Mucosa of rectum (tissue), 2 donors: ENCODE measurements around the gene LMF2.
A peak's percentile ranks its signal among the peaks of the same experiment; 100 is the strongest.
"Not testable (repeated sequence)": the region's sequence is repeated elsewhere in the genome, so short reads cannot be mapped to it uniquely, and the experiment has no call there.

Source experiments
- H3K27ac ChIP-seq, 2 donors: one replicate each; pipeline ENCODE4 v1.7.0; 2013; ENCODE audit warnings: inconsistent platforms in 2 of 2, low read depth in 2 of 2, low read length in 2 of 2
- H3K27me3 ChIP-seq, 2 donors: one replicate each; pipeline ENCODE4 v1.7.0; 2013; ENCODE audit warnings: low read length in 2 of 2; ENCODE audit not compliant: control insufficient read depth in 2 of 2, insufficient read depth in 2 of 2
- H3K36me3 ChIP-seq, 2 donors: one replicate each; pipeline ENCODE4 v1.7.0; 2013; ENCODE audit warnings: low read length in 2 of 2; ENCODE audit not compliant: control insufficient read depth in 2 of 2, insufficient read depth in 2 of 2
- H3K4me1 ChIP-seq, 2 donors: one replicate each; pipeline ENCODE4 v1.7.0; 2013; ENCODE audit warnings: low read length in 2 of 2, mild to moderate bottlenecking in 1 of 2; ENCODE audit not compliant: control insufficient read depth in 2 of 2, insufficient read depth in 2 of 2
- H3K4me3 ChIP-seq, 2 donors: one replicate each; pipeline ENCODE4 v1.7.0; 2013; ENCODE audit warnings: low read length in 2 of 2
- H3K9ac ChIP-seq, 2 donors: one replicate each; pipeline ENCODE4 v1.7.0; 2013; ENCODE audit warnings: low read length in 2 of 2, low read depth in 1 of 2, mild to moderate bottlenecking in 1 of 2
- H3K9me3 ChIP-seq, 2 donors: one replicate each; pipeline ENCODE4 v1.7.0; 2013; ENCODE audit warnings: low read length in 2 of 2; ENCODE audit not compliant: control insufficient read depth in 2 of 2
- donor health status: healthy.
- donor health status: Normal muscosa, but diverticular disease.

LMF2 gene

DNA sequence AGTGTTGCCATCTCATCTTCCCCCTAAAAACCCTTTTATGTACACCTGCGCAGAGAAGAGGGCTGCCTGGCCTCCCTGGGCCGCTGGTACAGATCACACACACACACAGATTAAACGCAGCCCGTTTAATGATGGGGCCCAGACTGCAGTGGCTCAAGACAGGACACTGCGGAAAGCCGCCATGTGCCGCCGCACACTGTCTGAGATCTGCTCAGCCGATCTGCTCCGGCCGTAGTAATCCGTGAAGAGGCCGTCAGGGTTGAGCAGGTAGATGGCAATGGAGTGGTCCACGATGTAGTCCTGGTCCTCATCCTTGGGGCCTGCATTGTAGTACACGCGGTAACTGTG, 15.9 kb upstream of the LMF2 start:
- Histone ChIP-seq H3K4me1 (peaks cover 28 to 31% of the 10 kb centered on the region in 2 donors), H3K27ac (no peak overlapping the region), H3K36me3 (peaks cover 32 to 43% of the 10 kb centered on the region in 2 donors), H3K4me3 (peak overlapping the region; percentile 22 to 81), H3K9me3 (no peaks in the 10 kb centered on the region), H3K27me3 (no peaks in the 10 kb centered on the region), H3K9ac (no peak overlapping the region)

- Histone ChIP-seq H3K9me3 (no peaks in the 10 kb centered on the region), H3K36me3 (peaks cover 36 to 45% of the 10 kb centered on the region in 2 donors), H3K27ac (no peak overlapping the region), H3K27me3 (no peaks in the 10 kb centered on the region), H3K9ac (no peak overlapping the region), H3K4me3 (no peak overlapping the region), H3K4me1 (peaks cover 28 to 31% of the 10 kb centered on the region in 2 donors)
These were observed 15.4 kb upstream of the LMF2 start for GRCh38 chr22:50522806-50523438.

GRCh38 chr22:50522208-50522805, 14.8 kb upstream of the LMF2 start:
- H3K9ac ChIP-seq: no peak overlapping the region
- peaks cover 42 to 48% of the 10 kb centered on the region in 2 donors for H3K36me3 ChIP-seq
- no peaks in the 10 kb centered on the region for H3K27me3 ChIP-seq
- H3K4me1 ChIP-seq: peaks cover 26 to 30% of the 10 kb centered on the region in 2 donors
- H3K9me3 ChIP-seq: no peaks in the 10 kb centered on the region
- no peak overlapping the region for H3K4me3 ChIP-seq
- H3K27ac ChIP-seq: no peak overlapping the region

GRCh38 chr22:50521710-50522109, 14.2 kb upstream of the LMF2 start:
- Histone ChIP-seq H3K9me3 (no peaks in the 10 kb centered on the region), H3K36me3 (peaks cover 46 to 52% of the 10 kb centered on the region in 2 donors), H3K27ac (no peak overlapping the region)

GRCh38 chr22:50520826-50521453, 13.4 kb upstream of the LMF2 start:
- Histone ChIP-seq H3K36me3 (peaks cover 52 to 56% of the 10 kb centered on the region in 2 donors), H3K4me3 (no peak overlapping the region), H3K27ac (no peak overlapping the region), H3K27me3 (no peaks in the 10 kb centered on the region), H3K9ac (no peak overlapping the region), H3K4me1 (peaks cover 17 to 21% of the 10 kb centered on the region in 2 donors), H3K9me3 (no peaks in the 10 kb centered on the region)

More at GRCh38 chr22:50521710-50522109, 14.2 kb upstream of the LMF2 start:
- no peak overlapping the region for H3K9ac ChIP-seq
- peaks cover 23 to 24% of the 10 kb centered on the region in 2 donors for H3K4me1 ChIP-seq
- H3K4me3 ChIP-seq: no peak overlapping the region
- H3K27me3 ChIP-seq: no peaks in the 10 kb centered on the region

DNA sequence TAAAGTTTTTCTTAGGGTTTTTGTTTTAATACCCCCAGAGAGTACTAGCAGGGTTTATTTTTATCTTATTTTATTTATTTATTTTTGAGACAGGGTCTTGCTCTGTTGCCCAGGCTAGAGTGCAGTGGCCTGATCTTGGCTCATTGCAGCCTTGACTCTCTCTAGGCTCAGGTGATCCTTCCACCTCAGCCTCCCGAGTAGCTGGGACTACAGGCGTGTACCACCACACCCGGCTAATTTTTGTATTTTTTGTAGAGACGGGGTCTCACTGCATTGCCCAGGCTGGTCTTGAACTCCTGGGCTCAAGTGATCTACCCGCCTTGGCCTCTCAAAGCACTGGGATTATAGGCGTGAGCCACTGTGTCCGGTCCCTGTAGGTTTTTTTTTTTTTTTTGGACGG, 12.7 kb upstream of the LMF2 start:
- H3K9ac ChIP-seq, H3K9me3 ChIP-seq, H3K4me3 ChIP-seq, H3K27me3 ChIP-seq, H3K27ac ChIP-seq: not testable (repeated sequence)
- H3K36me3 ChIP-seq: peaks cover 52 to 56% of the 10 kb centered on the region in 2 donors
- peaks cover 17 to 21% of the 10 kb centered on the region in 2 donors for H3K4me1 ChIP-seq

DNA sequence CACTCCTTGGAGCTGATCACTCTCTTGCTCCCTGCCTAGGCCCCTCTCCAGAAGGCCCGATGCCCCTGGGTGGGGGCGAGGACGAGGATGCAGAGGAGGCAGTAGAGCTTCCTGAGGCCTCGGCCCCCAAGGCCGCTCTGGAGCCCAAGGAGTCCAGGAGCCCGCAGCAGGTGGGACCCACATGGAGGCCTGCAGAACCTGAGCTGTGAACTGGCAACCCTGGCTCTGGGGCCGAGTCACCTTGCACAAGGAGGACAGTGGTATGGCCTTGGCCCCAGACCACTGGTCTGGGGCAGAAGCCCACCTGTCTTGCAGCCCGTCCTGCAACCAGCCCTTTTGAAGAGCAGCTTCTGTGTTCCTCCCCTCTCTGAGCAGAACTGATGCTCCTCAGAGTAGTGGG, 11.6 kb upstream of the LMF2 start:
- H3K36me3 ChIP-seq: peaks cover 52 to 61% of the 10 kb centered on the region in 2 donors

DNA sequence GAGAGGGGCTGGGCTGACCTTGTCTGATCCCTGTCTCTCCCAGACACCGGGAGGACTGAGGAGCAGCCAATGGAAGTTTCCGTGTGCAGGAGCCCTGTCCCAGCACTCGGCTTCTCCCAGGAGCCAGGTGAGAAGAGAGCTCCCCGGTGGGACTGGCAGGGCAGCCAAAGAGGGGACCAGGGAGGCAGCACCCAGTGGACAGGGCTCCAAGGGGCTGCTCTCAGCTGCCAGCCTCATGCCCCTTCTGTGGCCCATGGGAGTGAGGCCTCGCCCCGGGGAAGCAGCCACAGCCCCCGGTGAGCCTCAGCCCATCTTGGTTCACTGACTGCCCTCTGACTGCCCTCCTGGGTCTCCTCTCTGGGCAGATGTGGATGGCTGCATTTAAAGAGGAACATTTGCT, 11.1 kb upstream of the LMF2 start:
- Histone ChIP-seq H3K4me1 (peaks cover 5 to 10% of the 10 kb centered on the region in 2 donors), H3K9ac (no peak overlapping the region), H3K9me3 (no peaks in the 10 kb centered on the region), H3K4me3 (no peak overlapping the region), H3K27me3 (no peaks in the 10 kb centered on the region), H3K27ac (no peak overlapping the region), H3K36me3 (peaks cover 50 to 58% of the 10 kb centered on the region in 2 donors)

More for the DNA sequence above, 11.6 kb upstream of the LMF2 start:
- H3K9me3 ChIP-seq: no peaks in the 10 kb centered on the region
- no peak overlapping the region for H3K27ac ChIP-seq
- H3K9ac ChIP-seq: no peak overlapping the region
- H3K27me3 ChIP-seq: no peaks in the 10 kb centered on the region
- peaks cover 10 to 15% of the 10 kb centered on the region in 2 donors for H3K4me1 ChIP-seq
- no peak overlapping the region for H3K4me3 ChIP-seq

DNA sequence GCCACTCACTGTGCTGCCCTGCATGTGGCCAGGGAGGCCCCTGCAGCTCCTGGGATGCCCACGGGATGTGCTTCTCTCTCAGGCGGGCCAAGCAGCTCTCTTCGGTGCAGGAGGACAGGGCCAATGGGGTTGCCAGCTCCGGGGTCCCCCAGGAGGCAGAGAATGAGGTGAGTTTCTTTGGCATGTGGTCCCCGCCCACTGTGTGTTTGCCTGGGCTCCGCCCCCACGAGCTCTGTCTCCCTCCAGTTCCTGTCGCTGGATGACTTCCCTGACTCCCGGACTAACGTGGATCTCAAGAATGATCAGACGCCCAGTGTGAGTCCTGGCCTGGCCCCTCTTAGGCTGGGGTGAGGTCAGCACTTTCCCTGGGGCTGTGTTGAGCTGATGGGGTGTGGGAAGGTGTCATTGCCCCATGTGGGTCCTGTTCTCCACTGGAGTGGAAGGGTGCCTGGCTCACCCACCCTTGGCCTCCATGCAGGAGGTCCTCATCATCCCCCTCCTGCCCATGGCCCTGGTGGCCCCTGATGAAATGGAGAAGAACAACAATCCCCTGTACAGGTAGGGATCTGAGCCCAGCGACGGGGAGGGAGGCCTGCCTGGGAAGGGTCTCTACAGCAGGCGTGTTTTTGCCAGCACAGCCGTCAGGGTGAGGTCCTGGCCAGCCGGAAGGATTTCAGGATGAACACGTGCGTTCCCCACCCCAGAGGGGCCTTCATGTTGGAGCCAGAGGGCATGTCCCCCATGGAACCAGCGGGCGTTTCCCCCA, 10.2 kb upstream of the LMF2 start:
- no peak overlapping the region for H3K27ac ChIP-seq
- no peaks in the 10 kb centered on the region for H3K27me3 ChIP-seq
- H3K9me3 ChIP-seq: no peaks in the 10 kb centered on the region
- H3K36me3 ChIP-seq: peaks cover 43 to 49% of the 10 kb centered on the region in 2 donors
- no peak overlapping the region for H3K4me3 ChIP-seq
- peaks cover 0 to under 1% of the 10 kb centered on the region in 2 donors for H3K4me1 ChIP-seq
- no peak overlapping the region for H3K9ac ChIP-seq

- Histone ChIP-seq H3K27ac (no peak overlapping the region), H3K27me3 (no peaks in the 10 kb centered on the region), H3K36me3 (peaks cover 38 to 42% of the 10 kb centered on the region in 2 donors), H3K9me3 (no peaks in the 10 kb centered on the region), H3K4me3 (no peak overlapping the region), H3K4me1 (no peaks in the 10 kb centered on the region), H3K9ac (no peak overlapping the region)
These were observed 9.4 kb upstream of the LMF2 start for GRCh38 chr22:50516891-50517290.
